SK-N-SH treated with all-trans-retinoic acid at 6 μM for 48 hours (cell line): ENCODE measurements around the gene FBXL19.

Source experiments
- ARNTL ChIP-seq: fragments of 450-650 bp; formaldehyde crosslinking; IDR thresholded peaks from 2 replicates; pipeline ENCODE4 v1.5.0; 2020; ENCODE audit warnings: low read depth, mild to moderate bottlenecking, moderate library complexity, borderline replicate concordance
- BACH2 ChIP-seq: fragments of 250-450 bp; sonication (Bioruptor Pico); IDR thresholded peaks from 2 replicates; pipeline ENCODE4 v1.9.0; 2021; ENCODE audit warnings: mild to moderate bottlenecking, borderline replicate concordance
- GLIS3 ChIP-seq: fragments of 250-450 bp; sonication (Bioruptor Pico); IDR thresholded peaks from 2 replicates; pipeline ENCODE4 v1.5.0; 2020; ENCODE audit warnings: mild to moderate bottlenecking, moderate library complexity
- ISL1 ChIP-seq: fragments of 250-450 bp; sonication (Bioruptor Pico); IDR thresholded peaks from 2 replicates; pipeline ENCODE4 v2.1.2; 2022; ENCODE audit warnings: mild to moderate bottlenecking, moderate library complexity
- OSR1 ChIP-seq: fragments of 250-450 bp; sonication (Bioruptor Pico); IDR thresholded peaks from 2 replicates; pipeline ENCODE4 v1.8.0; 2022; ENCODE audit warnings: moderate library complexity, mild to moderate bottlenecking, inconsistent platforms
- PATZ1 ChIP-seq: fragments of 250-450 bp; sonication (Bioruptor Pico); IDR thresholded peaks from 2 replicates; pipeline ENCODE4 v1.8.0; 2020; ENCODE audit warnings: mild to moderate bottlenecking, moderate library complexity, borderline replicate concordance
- RARB ChIP-seq: fragments of 250-450 bp; sonication (Bioruptor Pico); IDR thresholded peaks from 2 replicates; pipeline ENCODE4 v1.8.0; 2021; ENCODE audit warnings: mild to moderate bottlenecking, moderate library complexity
- TCF4 ChIP-seq: fragments of 250-450 bp; sonication (Bioruptor Pico); IDR thresholded peaks from 2 replicates; pipeline ENCODE4 v1.8.0; 2021; ENCODE audit warnings: mild to moderate bottlenecking, moderate library complexity, borderline replicate concordance
- ZC3H10 ChIP-seq: fragments of 250-450 bp; sonication (Bioruptor Pico); IDR thresholded peaks from 2 replicates; pipeline ENCODE4 v1.5.1; 2021; ENCODE audit warnings: mild to moderate bottlenecking, moderate library complexity
- ZFP3 ChIP-seq: fragments of 250-450 bp; sonication (Bioruptor Pico); IDR thresholded peaks from 2 replicates; pipeline ENCODE4 v1.5.0; 2020; ENCODE audit warnings: mild to moderate bottlenecking, moderate library complexity
- ZFP30 ChIP-seq: fragments of 450-650 bp; formaldehyde crosslinking; IDR thresholded peaks from 2 replicates; pipeline ENCODE4 v1.5.0; 2022; ENCODE audit warnings: mild to moderate bottlenecking, moderate library complexity

- TF ChIP-seq PATZ1 (CRISPR knock-in tag) (no peak), ZFP30 (CRISPR knock-in tag) (no peak), ZFP3 (CRISPR knock-in tag) (no peak), BACH2 (no peak), TCF4 (CRISPR knock-in tag) (no peak), ARNTL (CRISPR knock-in tag) (no peak), RARB (CRISPR knock-in tag) (no peak), OSR1 (CRISPR knock-in tag) (no peak), GLIS3 (no peak), ISL1 (CRISPR knock-in tag) (no peak), ZC3H10 (CRISPR knock-in tag) (no peak)
Measured at GRCh38 chr16:30953511-30954124, 30.2 kb downstream of the FBXL19 start.
